ENCODE measurements around the gene DNHD1. TPM values are rescaled to one million over a fixed set of nuclear protein-coding genes. Genes with fewer than 3 reads are reported as not detected.
A peak's percentile ranks its signal among the peaks of the same experiment; 100 is the strongest.

The DNHD1 gene
- total and polyA plus RNA-seq, 2 donors, result 3.7 to 13.4 TPM

DNA sequence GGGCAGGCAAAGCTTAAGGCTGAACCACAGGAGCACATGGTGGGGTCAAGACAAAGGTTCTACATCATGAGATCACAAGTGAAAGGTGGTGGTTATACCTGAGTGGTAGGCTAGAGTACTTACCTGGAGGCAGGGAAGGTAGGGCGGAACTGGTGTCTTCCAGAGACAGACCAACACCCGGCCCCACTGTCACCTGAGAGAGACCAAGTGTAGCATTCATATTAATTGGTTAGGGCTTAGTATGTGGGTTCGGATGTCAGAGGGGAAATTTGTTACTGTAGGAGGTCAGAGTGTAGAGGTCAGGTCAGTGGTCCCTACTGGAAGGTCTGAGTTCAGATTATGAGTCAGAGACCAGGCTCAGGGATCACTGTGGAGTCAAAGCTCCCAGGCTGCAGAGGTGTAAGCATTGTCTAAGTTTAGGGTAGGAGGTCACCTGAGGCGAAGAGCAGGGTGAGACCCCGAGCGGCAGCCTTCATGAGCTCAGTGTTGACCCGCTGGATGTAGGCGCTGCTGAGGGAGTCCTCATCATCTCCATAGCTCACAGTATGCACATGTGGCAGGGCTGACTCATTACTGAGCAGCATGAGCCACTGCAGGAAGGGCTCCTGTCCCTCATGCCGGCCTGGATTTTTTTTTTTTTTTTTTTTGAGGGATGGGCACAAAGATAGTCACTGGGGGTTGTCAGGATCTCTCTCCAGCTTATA is 119.0 kb downstream of the DNHD1 start:
- 93% methylated on average over 9 of the region's 9 CpGs for WGBS

DNA sequence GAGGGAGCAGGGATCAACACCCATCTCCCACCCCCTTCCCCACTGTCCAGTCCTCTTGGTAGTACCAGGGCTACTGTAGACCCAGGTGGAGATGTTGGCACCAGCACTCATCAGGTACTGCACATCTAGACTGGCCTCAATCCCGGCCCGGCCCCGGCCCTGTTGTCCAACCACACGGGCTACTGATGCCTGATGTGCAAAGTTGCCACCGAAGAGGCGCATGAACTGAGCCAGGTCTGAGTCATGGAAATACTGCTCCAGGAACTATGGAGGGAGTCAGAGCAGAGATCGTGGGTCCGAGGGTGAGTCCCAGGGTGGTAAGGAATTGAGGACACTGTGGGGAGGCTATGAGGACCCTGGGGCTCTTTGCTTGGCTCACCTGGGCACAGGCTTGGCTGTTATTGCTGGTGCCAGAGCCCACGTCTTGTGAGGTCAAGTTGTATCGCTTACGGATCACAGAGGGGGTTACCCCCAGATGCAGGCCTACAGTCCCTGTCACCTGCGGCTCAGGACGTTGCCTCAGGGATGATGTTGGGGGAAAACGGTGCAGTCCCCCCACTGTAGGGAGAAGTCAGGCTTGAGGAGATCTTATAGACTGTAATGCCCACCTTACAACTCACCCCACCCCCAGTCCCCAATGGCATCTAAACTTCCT is 119.6 kb downstream of the DNHD1 start:
- H3K36me3 ChIP-seq (ENCODE audit: insufficient read depth), result no peaks in the 10 kb centered on the region
- no peak overlapping the region for H3K4me3 ChIP-seq (ENCODE audit: low read depth, low read length)
- H3K27ac ChIP-seq (ENCODE audit: low read depth), result no peak overlapping the region
- no peak for DNase-seq (ENCODE audit: extremely low spot score)
- H3K4me1 ChIP-seq (ENCODE audit: insufficient read depth), result no peaks in the 10 kb centered on the region
- WGBS, result 89% methylated on average over 14 of the region's 14 CpGs

More for the DNA sequence above, 119.0 kb downstream of the DNHD1 start:
- DNase-seq (ENCODE audit: extremely low spot score), result no peak
- Histone ChIP-seq H3K27ac (ENCODE audit: low read depth) (no peak overlapping the region), H3K36me3 (ENCODE audit: insufficient read depth) (no peaks in the 10 kb centered on the region), H3K4me3 (ENCODE audit: low read depth, low read length) (no peak overlapping the region), H3K4me1 (ENCODE audit: insufficient read depth) (no peaks in the 10 kb centered on the region)

DNA sequence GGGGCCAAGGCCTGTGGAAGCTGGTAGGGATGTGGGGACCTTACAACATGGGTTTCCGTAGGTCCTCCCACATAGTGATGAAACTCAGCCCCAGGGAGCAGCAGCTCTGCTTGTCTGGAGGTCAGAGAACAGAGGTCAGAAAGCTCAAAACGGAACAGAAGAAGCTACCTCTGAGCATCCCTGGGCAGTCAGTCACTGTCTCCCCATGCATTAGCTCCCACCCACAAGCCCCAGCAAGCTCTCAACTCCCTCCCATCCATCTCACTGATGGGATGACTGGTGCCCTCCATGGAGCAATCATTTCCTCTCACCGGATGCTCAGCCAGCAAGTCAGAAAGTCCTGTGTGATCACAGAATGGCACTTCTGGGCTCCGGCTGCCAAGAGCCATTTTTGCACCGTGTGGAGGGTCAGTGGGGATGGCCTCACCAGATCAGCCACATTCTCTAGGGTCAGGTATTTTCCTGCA is 120.3 kb downstream of the DNHD1 start:
- WGBS, result 82% methylated on average over 5 of the region's 5 CpGs
- Histone ChIP-seq H3K27ac (ENCODE audit: low read depth) (no peak overlapping the region), H3K4me1 (ENCODE audit: insufficient read depth) (no peaks in the 10 kb centered on the region), H3K36me3 (ENCODE audit: insufficient read depth) (no peaks in the 10 kb centered on the region), H3K4me3 (ENCODE audit: low read depth, low read length) (no peak overlapping the region)
- no peak for DNase-seq (ENCODE audit: extremely low spot score)

DNA sequence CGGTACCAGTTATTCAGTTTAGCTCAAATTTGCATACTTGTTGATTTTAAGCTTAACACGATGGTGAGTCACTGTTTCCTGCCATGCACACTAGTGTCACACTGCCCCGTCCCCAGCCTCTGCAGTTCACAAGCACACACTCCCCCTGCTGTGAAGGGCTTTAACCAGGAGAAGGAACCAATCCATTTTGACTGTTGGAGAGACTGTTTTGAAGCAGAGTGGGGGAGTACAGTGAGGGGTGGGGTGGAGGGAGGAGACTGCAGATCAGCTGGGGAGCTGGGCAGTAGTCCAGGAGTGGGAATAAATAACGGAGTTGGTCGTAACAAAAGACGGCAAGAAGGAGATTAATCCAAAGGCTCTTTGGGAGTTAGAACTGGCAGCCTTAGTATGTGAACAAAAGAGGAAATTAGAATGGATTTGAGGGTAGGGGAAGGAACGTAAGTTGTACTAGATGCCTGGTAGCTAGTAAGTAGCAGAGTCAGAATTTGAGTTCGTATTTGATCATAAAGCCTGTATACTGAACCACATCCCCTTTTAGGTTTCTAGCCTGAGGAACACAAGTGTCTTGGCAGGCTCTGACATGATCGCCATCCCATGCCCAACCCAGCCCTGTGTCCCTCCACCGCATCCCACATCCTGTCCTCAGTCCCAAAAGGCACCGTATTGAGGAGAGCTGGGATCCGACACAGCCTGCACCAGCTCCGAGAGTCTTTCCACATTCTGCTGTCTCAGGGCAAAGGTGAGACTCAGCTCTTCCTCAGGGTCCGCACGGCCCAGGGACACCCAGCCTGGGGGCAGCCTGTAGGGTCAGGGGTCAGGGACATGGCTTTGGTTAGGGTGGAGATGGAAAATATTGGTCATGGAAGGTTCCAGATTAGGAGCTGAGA is 121.3 kb downstream of the DNHD1 start:
- H3K36me3 ChIP-seq (ENCODE audit: insufficient read depth), result no peaks in the 10 kb centered on the region
- peak overlapping the region; percentile 74 for H3K27ac ChIP-seq (ENCODE audit: low read depth)
- WGBS, result 8% methylated on average over 15 of the region's 15 CpGs
- peak overlapping the region; percentile 67 for H3K4me3 ChIP-seq (ENCODE audit: low read depth, low read length)
- no peaks in the 10 kb centered on the region for H3K4me1 ChIP-seq (ENCODE audit: insufficient read depth)
- DNase-seq (ENCODE audit: extremely low spot score), result peak; percentile 21

DNA sequence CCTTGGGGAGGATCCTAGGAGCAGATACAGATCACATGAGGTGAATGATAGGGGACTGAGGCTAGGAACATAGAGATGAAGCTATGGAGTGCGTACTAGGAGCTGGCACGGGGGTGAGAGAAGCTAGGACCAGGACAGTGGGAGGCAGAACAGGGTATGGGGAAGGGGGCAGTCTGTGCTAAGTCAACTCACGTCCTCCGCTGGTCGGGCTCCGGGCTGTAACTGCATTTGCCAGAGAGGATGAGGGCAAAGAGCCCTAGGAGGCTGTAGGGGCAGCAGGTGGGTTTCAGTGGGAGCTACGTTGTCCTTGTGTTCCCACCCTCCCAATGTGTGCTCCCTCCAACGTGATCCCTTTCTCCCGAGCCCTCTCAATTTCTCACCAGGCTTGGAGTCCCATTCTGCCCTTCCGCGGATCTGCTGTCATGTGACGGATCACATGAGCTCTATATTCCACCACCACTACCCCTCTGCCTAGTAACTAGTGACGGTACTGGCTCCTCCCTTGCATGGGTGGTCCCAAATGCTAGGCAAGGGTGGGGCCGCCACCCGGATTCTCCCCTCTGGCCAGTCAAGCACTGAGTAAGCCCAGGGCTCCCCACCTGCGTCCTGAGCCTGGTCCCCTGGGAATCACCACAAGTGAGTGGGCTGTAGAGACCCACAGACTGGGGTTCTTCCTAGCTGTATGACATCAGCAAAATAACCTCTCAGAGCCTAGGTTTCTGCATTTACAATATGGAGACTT is 122.1 kb downstream of the DNHD1 start, which contains the start of gene TPP1:
TPP1 (minus strand) TSS at position 419 of the 742 bp plus-strand sequence; CDS start at position 397, 22 bp downstream.
- Histone ChIP-seq H3K4me3 (ENCODE audit: low read depth, low read length) (peak within 1 kb of the TSS; percentile 67), H3K36me3 (ENCODE audit: insufficient read depth) (no peaks in the 10 kb centered on the region), H3K27ac (ENCODE audit: low read depth) (peak within 1 kb of the TSS; percentile 74), H3K4me1 (ENCODE audit: insufficient read depth) (no peaks in the 10 kb centered on the region)
- under 1% methylated on average over 16 of the region's 16 CpGs for WGBS
- peak; percentile 94 for DNase-seq (ENCODE audit: extremely low spot score)

DNA sequence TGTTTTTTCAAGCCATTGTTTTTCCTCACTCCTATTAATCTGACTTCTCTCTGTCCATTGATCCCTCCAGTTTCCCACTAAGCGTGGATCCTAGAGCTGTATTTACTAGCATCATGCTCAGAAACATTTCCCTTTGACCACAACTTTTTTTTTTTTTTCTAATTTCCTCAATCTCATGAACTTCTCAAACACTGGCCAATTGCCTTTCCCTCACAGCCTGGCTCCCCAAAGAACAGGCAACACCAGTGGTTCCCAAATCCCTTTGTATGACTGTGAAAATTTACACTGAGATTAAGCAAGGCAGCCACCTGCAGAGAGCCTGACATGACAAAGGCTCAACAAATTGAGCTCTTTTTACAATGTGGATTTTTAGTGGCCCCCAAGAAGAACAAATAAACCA is 123.6 kb downstream of the DNHD1 start:
- Histone ChIP-seq H3K36me3 (ENCODE audit: insufficient read depth) (no peaks in the 10 kb centered on the region), H3K4me3 (ENCODE audit: low read depth, low read length) (no peak overlapping the region), H3K4me1 (ENCODE audit: insufficient read depth) (no peaks in the 10 kb centered on the region), H3K27ac (ENCODE audit: low read depth) (no peak overlapping the region)
- DNase-seq (ENCODE audit: extremely low spot score), result no peak
- 75% methylated on average over 1 of the region's 1 CpG for WGBS

Other genes with a start within 250 kb of the DNHD1 start
- not detected for gene CCKBR, start 237.4 kb upstream of the DNHD1 start, total RNA-seq
- 0.04 TPM for gene CCKBR, start 237.4 kb upstream of the DNHD1 start, polyA plus RNA-seq
- 36.7 TPM for gene CAVIN3, start 176.8 kb upstream of the DNHD1 start, total RNA-seq
- 254 TPM for gene CAVIN3, start 176.8 kb upstream of the DNHD1 start, polyA plus RNA-seq
- gene SMPD1, start 106.8 kb upstream of the DNHD1 start, total RNA-seq, result 9.5 TPM
- 33.8 TPM for gene SMPD1, start 106.8 kb upstream of the DNHD1 start, polyA plus RNA-seq
- gene APBB1, start 78.2 kb upstream of the DNHD1 start, total RNA-seq, result 31.8 TPM
- 68.7 TPM for gene APBB1, start 78.2 kb upstream of the DNHD1 start, polyA plus RNA-seq
- gene HPX, start 56.3 kb upstream of the DNHD1 start, total RNA-seq, result 1.1 TPM
- gene HPX, start 56.3 kb upstream of the DNHD1 start, polyA plus RNA-seq, result 3.3 TPM
- 17.7 TPM for gene TRIM3, start 23.3 kb upstream of the DNHD1 start, total RNA-seq
- gene TRIM3, start 23.3 kb upstream of the DNHD1 start, polyA plus RNA-seq, result 29.7 TPM
- 25.6 TPM for gene ARFIP2, start 15.9 kb upstream of the DNHD1 start, total RNA-seq
- gene ARFIP2, start 15.9 kb upstream of the DNHD1 start, polyA plus RNA-seq, result 34.1 TPM
- gene TIMM10B, start 15.8 kb upstream of the DNHD1 start, total RNA-seq, result 25.9 TPM
- 35.1 TPM for gene TIMM10B, start 15.8 kb upstream of the DNHD1 start, polyA plus RNA-seq
- gene RRP8, start 106.3 kb downstream of the DNHD1 start, total RNA-seq, result 14.2 TPM
- gene RRP8, start 106.3 kb downstream of the DNHD1 start, polyA plus RNA-seq, result 24.8 TPM
- 216 TPM for gene ILK, start 106.5 kb downstream of the DNHD1 start, total RNA-seq
- 578 TPM for gene ILK, start 106.5 kb downstream of the DNHD1 start, polyA plus RNA-seq
- 12.4 TPM for gene TAF10, start 114.9 kb downstream of the DNHD1 start, total RNA-seq
- gene TAF10, start 114.9 kb downstream of the DNHD1 start, polyA plus RNA-seq, result 65.3 TPM
- gene TPP1, start 122.1 kb downstream of the DNHD1 start, total RNA-seq, result 48.9 TPM
- gene TPP1, start 122.1 kb downstream of the DNHD1 start, polyA plus RNA-seq, result 101 TPM
- gene DCHS1, start 158.5 kb downstream of the DNHD1 start, total RNA-seq, result 49.2 TPM
- 28.6 TPM for gene DCHS1, start 158.5 kb downstream of the DNHD1 start, polyA plus RNA-seq
- 29.9 TPM for gene MRPL17, start 186.1 kb downstream of the DNHD1 start, total RNA-seq
- gene MRPL17, start 186.1 kb downstream of the DNHD1 start, polyA plus RNA-seq, result 34.3 TPM

All from urinary bladder (tissue), 4 donors.